Measurements from ENCODE around the gene CRB1.

CRB1 gene

GRCh38 chr1:197287863-197288262 is 19.8 kb downstream of the CRB1 start:
- no peak overlapping the region for H3K4me3 ChIP-seq (ENCODE audit: low read depth, low read length)
- TF ChIP-seq CTCF (IDR thresholded peaks at IDR 0.05; ENCODE audit: borderline replicate concordance, insufficient read depth, low read depth, low read length): no peak

- no peak for TF ChIP-seq CTCF (IDR thresholded peaks at IDR 0.05; ENCODE audit: borderline replicate concordance, insufficient read depth, low read depth, low read length)
- H3K4me3 ChIP-seq (ENCODE audit: low read depth, low read length): no peak overlapping the region
Measured at GRCh38 chr1:197302775-197303174, 34.7 kb downstream of the CRB1 start.

GRCh38 chr1:197303463-197303862 is 35.4 kb downstream of the CRB1 start:
- no peak for TF ChIP-seq CTCF (IDR thresholded peaks at IDR 0.05; ENCODE audit: borderline replicate concordance, insufficient read depth, low read depth, low read length)
- no peak overlapping the region for H3K4me3 ChIP-seq (ENCODE audit: low read depth, low read length)

- H3K4me3 ChIP-seq (ENCODE audit: low read depth, low read length): no peak overlapping the region
- no peak for TF ChIP-seq CTCF (IDR thresholded peaks at IDR 0.05; ENCODE audit: borderline replicate concordance, insufficient read depth, low read depth, low read length)
Measured at GRCh38 chr1:197304638-197305200, 36.7 kb downstream of the CRB1 start.

GRCh38 chr1:197305925-197306324 is 37.9 kb downstream of the CRB1 start:
- TF ChIP-seq CTCF (IDR thresholded peaks at IDR 0.05; ENCODE audit: borderline replicate concordance, insufficient read depth, low read depth, low read length): no peak
- H3K4me3 ChIP-seq (ENCODE audit: low read depth, low read length): no peak overlapping the region

GRCh38 chr1:197306381-197307062 is 38.5 kb downstream of the CRB1 start:
- no peak for TF ChIP-seq CTCF (IDR thresholded peaks at IDR 0.05; ENCODE audit: borderline replicate concordance, insufficient read depth, low read depth, low read length)
- H3K4me3 ChIP-seq (ENCODE audit: low read depth, low read length): no peak overlapping the region

GRCh38 chr1:197307136-197307535 is 39.1 kb downstream of the CRB1 start:
- TF ChIP-seq CTCF (IDR thresholded peaks at IDR 0.05; ENCODE audit: borderline replicate concordance, insufficient read depth, low read depth, low read length): no peak

More at GRCh38 chr1:197307136-197307535, 39.1 kb downstream of the CRB1 start:
- H3K4me3 ChIP-seq (ENCODE audit: low read depth, low read length): no peak overlapping the region

All from GM12875 (cell line).